ENCODE data around the gene USP3.

- TF ChIP-seq, protein P1, sequence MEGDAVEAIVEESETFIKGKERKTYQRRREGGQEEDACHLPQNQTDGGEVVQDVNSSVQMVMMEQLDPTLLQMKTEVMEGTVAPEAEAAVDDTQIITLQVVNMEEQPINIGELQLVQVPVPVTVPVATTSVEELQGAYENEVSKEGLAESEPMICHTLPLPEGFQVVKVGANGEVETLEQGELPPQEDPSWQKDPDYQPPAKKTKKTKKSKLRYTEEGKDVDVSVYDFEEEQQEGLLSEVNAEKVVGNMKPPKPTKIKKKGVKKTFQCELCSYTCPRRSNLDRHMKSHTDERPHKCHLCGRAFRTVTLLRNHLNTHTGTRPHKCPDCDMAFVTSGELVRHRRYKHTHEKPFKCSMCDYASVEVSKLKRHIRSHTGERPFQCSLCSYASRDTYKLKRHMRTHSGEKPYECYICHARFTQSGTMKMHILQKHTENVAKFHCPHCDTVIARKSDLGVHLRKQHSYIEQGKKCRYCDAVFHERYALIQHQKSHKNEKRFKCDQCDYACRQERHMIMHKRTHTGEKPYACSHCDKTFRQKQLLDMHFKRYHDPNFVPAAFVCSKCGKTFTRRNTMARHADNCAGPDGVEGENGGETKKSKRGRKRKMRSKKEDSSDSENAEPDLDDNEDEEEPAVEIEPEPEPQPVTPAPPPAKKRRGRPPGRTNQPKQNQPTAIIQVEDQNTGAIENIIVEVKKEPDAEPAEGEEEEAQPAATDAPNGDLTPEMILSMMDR (IDR thresholded peaks at IDR 0.05) = no peak
- TF ChIP-seq POLR2A (IDR thresholded peaks at IDR 0.05) = no peak
Observed at GRCh38 chr15:63458026-63458425, 46.4 kb upstream of the USP3 start.

Measured in esophagus squamous epithelium (tissue), 4 donors.